GM21447 (cell line): ENCODE data around the gene DNAJC15.

Experiments used
- ATAC-seq: cut with Tn5 transposase; IDR thresholded peaks from one replicate; pipeline ENCODE4 v1.9.1; 2021; ENCODE audit not compliant: unreplicated experiment

DNAJC15 gene

DNA sequence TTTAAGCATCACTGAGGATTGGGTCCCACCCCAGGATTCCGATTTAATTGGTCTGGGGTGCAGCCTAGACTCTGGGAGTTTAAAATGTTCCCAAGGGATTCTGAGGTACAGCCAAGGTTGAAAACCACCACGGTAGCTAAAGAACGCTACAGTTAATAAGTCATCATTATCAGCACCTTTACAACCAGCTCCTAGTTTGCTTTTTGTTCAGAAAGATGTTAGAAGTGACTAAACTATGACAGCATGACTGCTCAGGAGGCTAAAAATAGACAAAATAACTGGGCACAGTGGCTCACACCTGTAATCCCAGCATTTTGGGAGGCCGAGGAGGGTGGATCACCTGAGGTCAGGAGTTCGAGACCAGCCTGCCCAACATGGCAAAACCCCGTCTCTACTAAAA lies 19.7 kb upstream of the DNAJC15 start:
- ATAC-seq, result no peak

DNA sequence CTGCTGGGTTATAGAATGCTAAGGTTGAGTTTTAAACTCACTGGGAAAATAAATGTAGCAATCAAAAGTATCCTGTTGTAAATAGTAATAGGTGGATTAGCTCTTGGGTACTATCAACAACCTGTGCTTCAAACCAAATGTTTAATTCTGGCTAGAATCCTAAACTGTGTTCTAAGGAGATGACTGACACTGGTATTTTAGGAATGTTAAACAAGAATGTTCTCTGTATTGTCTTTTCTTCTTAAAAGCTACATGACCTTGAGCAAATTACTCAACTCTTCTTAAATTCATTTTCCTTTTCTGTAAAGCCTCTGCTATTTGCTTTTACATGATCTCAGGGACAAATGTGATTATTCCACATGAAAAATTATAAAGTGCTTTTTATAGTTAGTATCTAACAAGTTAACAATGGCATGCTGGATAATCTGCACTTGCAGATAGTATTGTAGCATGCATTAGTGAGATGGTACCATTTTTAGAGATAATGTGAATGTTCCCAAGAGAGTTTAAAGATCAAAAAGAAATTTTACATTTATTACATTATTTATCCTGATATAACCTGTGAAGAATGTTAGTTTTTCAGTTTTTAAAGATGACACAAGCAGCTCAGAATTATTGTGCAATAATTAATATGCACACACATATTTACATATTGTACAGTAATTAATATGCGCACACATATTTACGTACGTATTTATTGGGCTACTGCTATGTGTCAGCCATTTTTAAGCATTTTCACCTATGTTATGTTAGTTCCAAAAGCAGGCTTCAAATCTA lies 17.7 kb upstream of the DNAJC15 start:
- ATAC-seq, result no peak

DNA sequence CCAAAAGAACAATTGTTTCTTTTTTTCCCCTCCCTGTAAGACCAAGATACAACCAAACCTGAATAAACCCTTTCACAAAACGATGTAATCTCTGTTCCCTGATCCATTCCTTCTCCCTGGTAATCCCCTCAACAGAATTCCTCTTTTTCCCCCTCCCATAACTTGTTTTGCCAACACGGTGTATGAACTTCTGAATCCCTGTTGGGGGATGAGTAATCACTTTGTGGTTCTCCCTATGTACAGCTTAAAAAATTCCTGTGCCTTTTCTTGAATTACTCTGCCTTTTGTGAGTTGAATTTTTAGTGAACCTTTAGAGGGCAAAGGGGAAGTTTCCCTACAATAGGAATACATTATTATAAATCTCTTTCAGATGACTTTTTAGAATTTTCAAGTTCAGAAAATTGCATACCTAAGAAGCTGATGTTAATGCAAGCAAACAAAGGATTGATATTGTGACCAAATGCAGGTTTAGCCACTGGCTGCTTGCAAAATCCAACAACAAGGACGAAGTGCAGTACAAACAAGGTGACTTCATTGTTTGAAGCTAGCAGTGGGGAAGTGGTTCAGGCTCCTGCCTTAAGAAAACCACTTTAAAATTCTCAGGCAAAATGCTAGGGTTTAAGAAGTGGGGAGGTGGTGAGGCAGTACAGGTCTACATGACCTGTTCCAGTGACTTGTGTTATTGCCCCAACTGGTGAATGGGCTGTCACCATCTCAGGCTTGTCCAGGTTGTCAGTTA lies 16.3 kb upstream of the DNAJC15 start:
- no peak for ATAC-seq

DNA sequence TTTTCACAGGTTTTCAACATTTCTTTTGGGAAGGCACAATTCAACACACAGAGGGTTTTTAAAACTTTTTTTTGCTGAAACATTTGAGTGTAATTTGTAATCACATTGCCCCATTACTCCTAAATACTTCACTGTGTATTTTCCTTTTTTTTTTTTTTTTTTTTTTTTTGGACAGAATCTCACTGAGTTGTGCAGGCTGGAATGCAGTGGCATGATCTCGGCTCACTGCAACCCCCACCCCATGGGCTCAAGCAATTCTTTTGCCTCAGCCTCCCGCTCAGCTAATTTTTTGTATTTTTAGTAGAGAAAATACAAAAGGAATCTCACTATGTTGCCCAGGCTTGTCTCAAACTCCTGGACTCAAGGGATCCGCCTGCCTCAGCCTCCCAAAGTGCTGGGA lies 14.8 kb upstream of the DNAJC15 start:
- ATAC-seq, result no peak

DNA sequence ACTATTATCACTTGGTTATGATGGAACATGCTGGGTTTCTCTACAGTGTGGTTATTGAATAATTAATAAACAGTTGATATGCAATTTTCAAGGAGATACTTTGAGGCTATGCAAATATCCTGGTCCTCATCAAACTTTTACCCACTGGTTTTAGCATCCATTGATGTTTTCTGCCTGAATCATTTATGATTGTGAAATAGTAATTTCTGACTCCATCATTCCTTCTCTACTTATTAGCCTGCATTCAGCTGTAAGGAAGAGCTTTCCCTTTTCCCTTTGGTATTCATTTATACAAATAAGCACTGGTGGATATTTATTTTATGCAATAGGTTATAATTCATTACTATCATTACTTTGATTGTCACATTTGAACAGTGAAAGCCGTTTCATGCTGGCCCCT lies 13.9 kb upstream of the DNAJC15 start:
- ATAC-seq, result no peak

DNA sequence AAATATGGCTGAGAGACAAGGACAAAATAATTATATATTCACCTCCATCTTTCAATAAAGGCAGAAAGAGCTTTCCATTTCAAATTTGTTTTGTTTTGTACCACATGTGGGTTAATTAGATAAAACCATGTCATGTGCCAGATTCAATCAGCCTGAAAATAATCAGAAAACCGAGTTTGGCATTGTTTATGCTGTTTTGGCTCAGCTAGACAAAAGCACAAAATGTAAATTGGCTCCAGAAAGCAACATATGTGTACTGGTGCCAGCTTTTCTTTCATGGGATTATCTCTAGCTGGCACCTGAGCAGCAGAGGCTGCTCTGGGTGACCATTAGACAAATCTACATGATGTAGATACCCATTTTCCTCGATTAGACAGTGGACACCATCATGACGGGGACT lies 9.2 kb upstream of the DNAJC15 start:
- no peak for ATAC-seq

DNA sequence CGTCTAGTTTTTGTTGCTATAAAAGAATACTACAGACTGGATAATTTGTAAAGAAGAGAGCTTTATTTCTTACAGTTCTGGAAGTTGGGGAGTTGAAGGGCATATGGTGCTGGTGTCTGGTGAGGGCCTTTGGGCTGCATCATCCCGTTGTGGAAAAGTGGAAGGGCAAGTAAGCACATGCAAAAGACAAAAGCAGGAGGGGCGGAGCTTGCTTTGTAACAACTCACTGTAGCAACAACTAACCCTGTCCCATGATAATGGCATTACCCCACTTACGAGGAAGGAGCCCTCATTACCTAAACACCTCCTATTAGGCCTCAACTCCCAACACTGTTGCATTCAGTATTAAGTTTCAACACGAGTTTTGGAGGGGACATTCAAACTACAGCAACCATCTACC lies 7.2 kb upstream of the DNAJC15 start:
- ATAC-seq, result no peak

DNA sequence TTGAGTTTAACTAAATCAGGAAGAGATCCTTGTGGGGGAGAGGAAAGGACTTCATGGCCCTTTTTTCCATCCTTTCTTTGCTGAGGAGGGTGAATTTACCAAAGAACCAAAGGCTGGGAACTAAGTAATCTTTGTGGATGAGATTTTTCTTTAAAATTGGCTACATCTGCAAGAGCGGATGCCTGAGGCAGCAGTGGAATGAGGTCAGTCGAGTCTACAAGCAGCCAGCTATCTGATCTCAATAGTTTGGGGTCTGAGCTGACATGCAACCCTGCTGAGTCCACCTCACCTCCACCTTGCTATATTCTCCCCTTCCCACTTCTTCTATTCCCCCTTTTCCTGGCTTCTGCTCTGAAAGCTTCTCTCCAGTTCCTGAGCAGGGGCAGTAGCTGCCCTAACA lies 3.6 kb upstream of the DNAJC15 start:
- ATAC-seq, result no peak

DNA sequence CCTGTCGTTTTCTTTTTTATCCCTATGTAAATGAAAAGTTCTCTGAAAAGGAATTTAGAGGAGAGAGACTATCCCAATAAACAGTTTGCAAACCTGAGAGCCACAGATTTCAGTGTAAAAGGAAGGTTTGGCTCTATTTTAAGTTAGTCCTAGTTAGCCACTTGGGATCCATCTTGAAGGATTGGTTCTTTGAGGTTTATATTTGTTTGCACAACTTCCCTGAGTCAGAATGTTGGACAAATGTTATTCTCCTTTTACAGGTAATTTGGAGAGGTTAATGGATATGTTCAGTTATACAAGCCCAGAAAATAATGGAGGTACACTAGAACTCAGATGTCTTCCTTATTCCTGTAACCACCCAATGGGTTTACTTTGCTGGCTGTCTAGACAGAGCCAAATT lies 2.6 kb upstream of the DNAJC15 start:
- ATAC-seq, result no peak

DNA sequence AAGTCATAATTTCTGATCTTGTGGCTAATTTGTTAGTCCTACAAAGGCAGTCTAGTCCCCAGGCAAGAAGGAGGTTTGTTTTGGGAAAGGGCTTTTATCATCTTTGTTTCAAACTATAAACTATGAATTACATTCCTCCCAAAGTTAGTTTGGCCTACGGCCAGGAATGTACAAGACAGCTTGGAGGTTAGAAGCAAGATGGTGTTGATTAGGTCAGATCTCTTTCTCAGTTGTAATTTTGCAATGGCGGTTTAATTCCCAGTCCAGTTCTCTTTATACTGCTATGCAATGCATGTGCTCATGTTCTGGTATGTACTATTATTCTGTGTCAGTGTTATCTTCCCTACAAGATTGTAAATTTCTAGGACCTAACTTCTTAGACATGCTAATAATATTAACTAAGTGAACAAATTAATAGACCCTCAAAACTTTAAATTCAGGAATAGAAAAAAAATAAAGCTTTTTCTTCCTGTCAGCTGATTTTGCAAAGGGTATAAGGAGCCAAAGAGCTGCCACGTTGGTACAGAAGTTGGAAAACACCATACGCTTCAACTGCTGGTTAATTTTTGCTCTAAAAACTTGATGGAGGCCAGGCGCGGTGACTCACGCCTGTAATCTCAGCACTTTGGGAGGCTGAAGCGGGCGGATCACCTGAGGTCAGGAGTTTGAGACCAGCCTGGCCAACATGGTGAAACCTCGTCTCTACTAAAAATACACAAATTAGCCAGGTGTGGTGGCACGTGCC lies 1.3 kb upstream of the DNAJC15 start:
- no peak for ATAC-seq

DNA sequence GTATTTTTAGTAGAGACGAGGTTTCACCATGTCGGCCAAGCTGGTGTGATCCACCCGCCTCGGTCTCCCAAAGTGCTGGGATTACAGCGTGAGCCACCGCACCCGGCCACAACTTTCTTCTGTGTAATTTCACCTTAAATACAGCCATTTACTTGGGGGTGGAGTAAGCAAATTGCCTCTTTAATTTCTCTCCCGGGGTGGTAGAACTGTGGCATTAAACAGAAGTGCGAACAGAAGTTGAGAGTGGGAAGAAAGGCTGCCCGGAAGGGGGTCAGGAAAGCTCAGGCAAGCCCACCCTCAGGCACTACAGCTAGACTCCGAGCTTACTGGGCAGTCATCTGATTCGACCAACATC lies 475 bp upstream of the DNAJC15 start:
- ATAC-seq, result no peak

DNA sequence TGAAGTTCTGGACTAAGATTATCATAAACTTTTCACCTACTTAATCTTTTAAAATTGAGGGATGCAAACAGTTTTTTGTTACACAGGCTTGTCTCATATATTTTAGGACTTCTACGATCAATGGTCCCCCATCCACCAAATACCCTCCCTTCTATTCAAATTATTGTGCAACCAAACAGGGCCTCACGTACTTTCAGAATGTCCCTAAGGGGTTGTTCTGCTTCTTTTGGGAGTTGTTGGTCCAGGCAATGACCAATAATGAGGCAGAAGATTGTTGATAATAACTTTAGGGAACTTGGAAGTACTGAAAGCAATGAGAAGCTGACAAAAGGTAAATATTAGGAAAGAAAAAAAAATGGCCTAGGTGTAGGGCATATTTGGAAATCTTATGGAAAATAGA lies 2.9 kb downstream of the DNAJC15 start:
- no peak for ATAC-seq

DNA sequence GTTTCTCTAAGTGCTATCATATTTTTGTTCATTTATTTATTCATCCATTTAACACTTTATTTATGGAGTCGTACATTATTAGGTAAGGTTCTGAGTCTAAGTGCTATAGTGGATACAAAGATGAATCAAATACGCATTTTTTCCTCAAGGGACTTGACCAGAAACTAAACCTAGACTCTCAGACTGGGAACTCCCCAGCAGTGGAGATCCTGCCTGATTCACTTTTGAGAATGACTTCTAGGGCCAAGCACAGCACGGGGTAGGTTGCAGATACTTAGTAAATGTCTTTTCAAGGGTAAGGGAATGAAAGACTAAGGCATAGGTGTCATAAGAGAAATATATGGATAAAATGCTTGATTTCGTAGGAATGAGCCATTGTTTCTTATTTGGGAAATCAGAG lies 7.2 kb downstream of the DNAJC15 start:
- no peak for ATAC-seq

DNA sequence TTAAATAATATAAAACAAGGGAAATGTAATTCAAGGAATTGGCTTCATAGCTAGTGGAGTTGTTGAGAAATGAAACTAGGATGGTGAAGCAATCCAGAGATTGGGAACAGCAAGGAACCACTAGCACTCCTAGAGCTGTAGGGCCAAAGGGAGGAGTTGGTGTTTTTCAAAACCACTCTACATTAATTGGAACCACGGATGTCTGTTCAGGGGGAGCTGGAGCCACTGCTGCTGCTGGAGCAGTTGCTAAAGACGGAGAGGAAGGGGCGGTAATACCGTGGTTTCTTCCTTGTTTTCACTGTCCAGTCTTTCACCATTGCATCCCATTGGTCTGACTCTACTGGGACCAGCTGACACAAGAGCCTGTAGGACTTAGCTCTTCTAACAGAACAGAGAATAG lies 8.5 kb downstream of the DNAJC15 start:
- no peak for ATAC-seq

DNA sequence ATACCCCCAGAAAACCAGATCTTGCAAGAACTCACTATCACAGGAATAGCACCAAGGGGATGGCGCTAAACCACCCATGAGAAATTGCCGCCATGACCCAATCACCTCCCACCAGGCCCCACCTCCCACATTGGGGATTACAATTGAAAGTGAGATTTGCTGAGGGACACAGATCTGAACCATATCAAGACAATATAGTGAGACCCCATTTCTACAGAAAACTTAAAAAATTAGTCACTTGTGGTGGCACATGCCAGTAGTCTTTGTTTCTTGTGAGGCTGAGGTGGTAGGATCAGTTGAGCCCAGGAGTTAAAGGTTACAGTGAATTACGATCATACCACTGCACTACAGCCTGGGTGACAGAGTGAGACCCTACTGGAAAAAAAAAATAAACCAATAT lies 9.7 kb downstream of the DNAJC15 start:
- no peak for ATAC-seq

DNA sequence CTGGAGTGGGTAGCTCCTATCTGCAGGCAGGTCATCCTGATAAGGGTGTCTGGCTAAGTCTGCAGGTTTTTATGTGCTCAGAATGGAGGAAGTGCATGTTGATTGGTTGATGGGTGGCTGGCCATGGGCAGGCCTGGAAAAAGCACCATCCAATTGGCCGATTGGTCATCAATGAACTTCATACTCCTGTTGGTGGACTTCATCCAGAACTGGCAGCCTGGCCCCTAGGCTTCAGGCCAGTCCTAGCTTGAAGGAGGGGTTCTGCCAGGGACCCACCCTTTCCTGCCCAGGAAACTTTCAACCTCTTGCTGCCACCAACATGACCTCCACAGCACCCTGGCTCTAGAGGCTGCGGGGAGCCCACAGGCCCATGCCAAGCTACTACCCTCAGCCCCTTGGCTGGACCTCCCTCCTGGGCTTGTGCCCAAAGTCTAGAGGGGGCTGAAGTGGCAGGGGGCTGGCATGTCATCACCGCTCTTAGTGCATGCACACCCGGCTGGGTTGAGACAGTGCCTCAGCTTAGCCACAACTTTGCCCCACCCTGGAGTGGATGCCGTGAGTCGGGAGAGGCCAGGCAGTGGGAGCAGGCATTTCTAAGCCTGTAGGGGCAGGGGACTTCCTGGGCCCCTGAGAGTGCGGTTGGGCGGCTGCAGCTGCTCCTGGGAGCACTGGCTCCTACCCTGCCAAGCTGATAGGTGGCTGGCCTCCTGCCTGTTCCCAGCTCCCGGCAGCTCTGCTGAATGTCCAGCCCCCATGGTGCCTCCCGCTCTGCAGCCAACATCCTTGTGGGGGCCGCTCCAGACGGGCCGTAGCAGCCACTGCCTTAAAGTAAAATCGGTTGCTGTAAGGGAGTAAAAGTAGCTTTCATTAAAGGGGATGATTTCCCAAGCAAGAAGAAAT lies 13.2 kb downstream of the DNAJC15 start:
- ATAC-seq, result no peak

DNA sequence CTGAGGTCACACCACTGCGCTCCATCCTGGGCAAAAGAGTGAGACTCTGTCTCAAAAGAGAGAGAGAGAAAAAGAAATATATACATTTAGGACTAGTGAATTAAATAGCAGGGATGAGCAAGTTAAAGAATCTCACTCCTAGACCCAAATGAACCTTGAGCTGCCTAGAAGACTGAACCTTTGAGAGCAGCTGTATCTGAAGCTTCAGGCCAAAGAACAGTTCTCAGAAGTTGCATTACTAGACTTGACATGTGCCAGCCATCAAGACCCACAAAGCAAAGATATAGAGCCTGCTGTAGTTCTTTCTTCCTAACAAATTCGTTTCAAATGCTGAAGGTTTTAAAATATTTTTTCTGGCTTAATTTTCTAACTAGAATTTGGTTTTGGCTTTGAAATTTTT lies 16.6 kb downstream of the DNAJC15 start:
- no peak for ATAC-seq

DNA sequence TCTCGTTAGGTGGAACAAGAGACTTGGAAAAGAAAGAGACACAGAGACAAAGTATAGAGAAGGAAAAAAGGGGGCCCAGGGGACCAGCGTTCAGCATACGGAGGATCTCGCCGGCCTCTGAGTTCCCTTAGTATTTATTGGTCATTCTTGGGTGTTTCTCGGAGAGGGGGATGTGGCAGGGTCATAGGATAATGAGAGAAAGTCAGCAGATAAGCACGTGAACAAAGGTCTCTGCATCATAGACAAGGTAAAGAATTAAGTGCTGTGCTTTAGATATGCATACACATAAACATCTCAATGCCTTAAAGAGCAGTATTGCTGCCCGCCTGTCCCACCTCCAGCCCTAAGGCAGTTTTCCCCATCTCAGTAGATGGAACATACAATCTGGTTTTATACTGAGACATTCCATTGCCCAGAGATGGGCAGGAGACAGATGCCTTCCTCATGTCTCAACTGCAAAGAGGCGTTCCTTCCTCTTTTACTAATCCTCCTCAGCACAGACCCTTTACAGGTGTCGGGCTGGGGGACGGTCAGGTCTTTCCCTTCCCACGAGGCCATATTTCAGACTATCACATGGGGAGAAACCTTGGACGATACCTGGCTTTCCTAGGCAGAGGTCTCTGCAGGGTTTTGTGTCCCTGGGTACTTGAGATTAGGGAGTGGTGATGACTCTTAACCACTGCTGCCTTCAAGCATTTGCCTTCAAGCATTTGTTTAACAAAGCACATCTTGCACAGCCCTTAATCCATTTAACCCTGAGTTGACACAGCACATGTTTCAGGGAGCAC lies 17.4 kb downstream of the DNAJC15 start:
- ATAC-seq, result peak; percentile 24

DNA sequence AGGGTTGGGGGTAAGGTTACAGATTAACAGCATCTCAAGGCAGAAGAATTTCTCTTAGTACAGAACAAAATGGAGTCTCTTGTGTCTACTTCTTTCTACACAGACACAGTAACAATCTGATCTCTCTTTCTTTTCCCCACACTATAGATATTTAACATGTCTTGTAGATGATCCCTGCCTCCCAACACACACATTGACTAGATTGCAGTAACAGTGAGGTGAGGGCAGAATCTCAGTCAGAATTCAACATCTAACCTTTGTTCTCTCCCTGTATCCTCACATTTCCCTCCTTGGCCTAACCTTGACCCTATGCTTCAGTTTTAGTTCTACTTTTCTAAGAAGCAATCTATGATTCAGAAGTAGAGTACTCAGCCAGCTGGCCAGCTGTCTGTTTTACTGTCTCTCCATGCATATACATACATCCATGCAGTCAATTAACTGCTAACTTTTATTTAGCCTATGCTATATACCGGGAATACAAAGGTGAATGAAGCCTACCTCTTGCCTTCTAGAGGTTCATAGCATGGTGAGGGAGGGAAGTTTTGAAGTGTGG lies 18.1 kb downstream of the DNAJC15 start:
- peak; percentile 61 for ATAC-seq

DNA sequence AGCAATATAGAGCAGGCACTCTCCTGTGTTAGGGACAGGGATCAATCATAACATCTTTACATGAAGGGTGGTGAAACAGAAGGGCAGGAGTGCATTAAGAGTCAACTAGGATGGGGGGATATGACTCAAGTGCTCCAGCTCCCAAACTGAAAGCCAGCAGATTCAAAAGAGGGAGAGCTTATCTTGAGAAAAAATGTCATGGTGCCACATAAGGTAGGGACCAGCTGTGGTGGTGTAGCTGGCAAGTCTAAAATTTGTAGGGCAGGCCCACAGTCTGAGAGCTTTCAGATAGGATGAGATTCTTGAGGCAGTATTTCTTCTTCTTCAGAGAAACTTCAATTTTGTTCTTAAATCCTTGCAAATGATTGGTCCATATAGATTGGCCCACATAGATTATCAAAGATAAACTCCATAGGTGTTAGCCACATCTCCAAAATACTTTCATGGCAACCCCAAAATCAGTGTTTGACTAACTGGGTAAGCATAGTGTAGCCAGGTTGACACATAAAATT lies 19.1 kb downstream of the DNAJC15 start:
- ATAC-seq, result no peak
